Liver (tissue), 3 donors: Measurements from ENCODE around the gene KCNK13.

Source experiments
- EGR1 ChIP-seq, 2 donors: IDR thresholded peaks; 2 replicates each; pipeline ENCODE4 v1.6.1; 2016 to 2018; ENCODE audit warnings: antibody characterized with exemption in 2 of 2, low read depth in 2 of 2
- JUND ChIP-seq, 2 donors: IDR thresholded peaks; 2 replicates each; pipeline ENCODE4 v1.6.1; 2016; ENCODE audit warnings: antibody characterized with exemption in 2 of 2
- NR2F2 ChIP-seq: IDR thresholded peaks from 2 replicates; pipeline ENCODE4 v1.6.1; 2016; ENCODE audit warnings: antibody characterized with exemption
- RXRA ChIP-seq, 2 donors: IDR thresholded peaks; 2 replicates each; pipeline ENCODE4 v1.6.1; 2017 to 2018; ENCODE audit warnings: antibody characterized with exemption in 2 of 2, mild to moderate bottlenecking in 1 of 2
- SP1 ChIP-seq: IDR thresholded peaks from 2 replicates; pipeline ENCODE4 v1.6.1; 2018; ENCODE audit warnings: antibody characterized with exemption, mild to moderate bottlenecking
- YY1 ChIP-seq: IDR thresholded peaks from 2 replicates; pipeline ENCODE4 v1.6.1; 2016; ENCODE audit warnings: antibody characterized with exemption, mild to moderate bottlenecking
- TF ChIP-seq, protein P1 (sequence below): fragments of 150-350 bp; IDR thresholded peaks from 2 replicates; pipeline ENCODE4 v1.5.1; 2017; ENCODE audit warnings: improper control_type of control experiment, low read depth, low read length; ENCODE audit not compliant: missing input control
- TF ChIP-seq, protein P2 (sequence below): IDR thresholded peaks from 2 replicates; pipeline ENCODE4 v1.6.1; 2016; ENCODE audit warnings: antibody characterized with exemption
- donor health status: healthy.
- donor health status: healthy.

- TF ChIP-seq EGR1 (IDR thresholded peaks at IDR 0.05; ENCODE audit: low read depth in 2 of 2) (no peak), RXRA (IDR thresholded peaks at IDR 0.05) (no peak), JUND (IDR thresholded peaks at IDR 0.05) (no peak), NR2F2 (no peak), SP1 (no peak), YY1 (no peak)
- TF ChIP-seq, protein P1, sequence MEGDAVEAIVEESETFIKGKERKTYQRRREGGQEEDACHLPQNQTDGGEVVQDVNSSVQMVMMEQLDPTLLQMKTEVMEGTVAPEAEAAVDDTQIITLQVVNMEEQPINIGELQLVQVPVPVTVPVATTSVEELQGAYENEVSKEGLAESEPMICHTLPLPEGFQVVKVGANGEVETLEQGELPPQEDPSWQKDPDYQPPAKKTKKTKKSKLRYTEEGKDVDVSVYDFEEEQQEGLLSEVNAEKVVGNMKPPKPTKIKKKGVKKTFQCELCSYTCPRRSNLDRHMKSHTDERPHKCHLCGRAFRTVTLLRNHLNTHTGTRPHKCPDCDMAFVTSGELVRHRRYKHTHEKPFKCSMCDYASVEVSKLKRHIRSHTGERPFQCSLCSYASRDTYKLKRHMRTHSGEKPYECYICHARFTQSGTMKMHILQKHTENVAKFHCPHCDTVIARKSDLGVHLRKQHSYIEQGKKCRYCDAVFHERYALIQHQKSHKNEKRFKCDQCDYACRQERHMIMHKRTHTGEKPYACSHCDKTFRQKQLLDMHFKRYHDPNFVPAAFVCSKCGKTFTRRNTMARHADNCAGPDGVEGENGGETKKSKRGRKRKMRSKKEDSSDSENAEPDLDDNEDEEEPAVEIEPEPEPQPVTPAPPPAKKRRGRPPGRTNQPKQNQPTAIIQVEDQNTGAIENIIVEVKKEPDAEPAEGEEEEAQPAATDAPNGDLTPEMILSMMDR, result no peak
- TF ChIP-seq, protein P2, sequence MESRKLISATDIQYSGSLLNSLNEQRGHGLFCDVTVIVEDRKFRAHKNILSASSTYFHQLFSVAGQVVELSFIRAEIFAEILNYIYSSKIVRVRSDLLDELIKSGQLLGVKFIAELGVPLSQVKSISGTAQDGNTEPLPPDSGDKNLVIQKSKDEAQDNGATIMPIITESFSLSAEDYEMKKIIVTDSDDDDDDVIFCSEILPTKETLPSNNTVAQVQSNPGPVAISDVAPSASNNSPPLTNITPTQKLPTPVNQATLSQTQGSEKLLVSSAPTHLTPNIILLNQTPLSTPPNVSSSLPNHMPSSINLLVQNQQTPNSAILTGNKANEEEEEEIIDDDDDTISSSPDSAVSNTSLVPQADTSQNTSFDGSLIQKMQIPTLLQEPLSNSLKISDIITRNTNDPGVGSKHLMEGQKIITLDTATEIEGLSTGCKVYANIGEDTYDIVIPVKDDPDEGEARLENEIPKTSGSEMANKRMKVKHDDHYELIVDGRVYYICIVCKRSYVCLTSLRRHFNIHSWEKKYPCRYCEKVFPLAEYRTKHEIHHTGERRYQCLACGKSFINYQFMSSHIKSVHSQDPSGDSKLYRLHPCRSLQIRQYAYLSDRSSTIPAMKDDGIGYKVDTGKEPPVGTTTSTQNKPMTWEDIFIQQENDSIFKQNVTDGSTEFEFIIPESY, result no peak
Observed at GRCh38 chr14:90161129-90161528, 99.3 kb downstream of the KCNK13 start.
